HG02840 (cell line): Measurements from ENCODE around the gene CBLB.

Experiments
- ATAC-seq: cut with Tn5 transposase; IDR thresholded peaks from one replicate; pipeline ENCODE4 v1.9.1; 2021; ENCODE audit warnings: mild to moderate bottlenecking, moderate library complexity, moderate number of reproducible peaks; ENCODE audit not compliant: unreplicated experiment, low FRiP score

CBLB gene

GRCh38 chr3:105653166-105653565, 215.6 kb downstream of the CBLB start:
- no peak for ATAC-seq

- ATAC-seq: no peak
These were observed 219.3 kb downstream of the CBLB start for GRCh38 chr3:105649480-105649879.

- ATAC-seq: no peak
These were observed 221.8 kb downstream of the CBLB start for GRCh38 chr3:105647047-105647446.

- ATAC-seq: no peak
These were observed 229.7 kb downstream of the CBLB start for GRCh38 chr3:105639131-105639530.

- ATAC-seq: no peak
These were observed 234.1 kb downstream of the CBLB start for GRCh38 chr3:105634708-105635107.

- no peak for ATAC-seq
These were observed 239.1 kb downstream of the CBLB start for GRCh38 chr3:105629718-105630117.

GRCh38 chr3:105626739-105627138, 242.1 kb downstream of the CBLB start:
- no peak for ATAC-seq

GRCh38 chr3:105622169-105622568, 246.6 kb downstream of the CBLB start:
- ATAC-seq: no peak

GRCh38 chr3:105620236-105620635, 248.6 kb downstream of the CBLB start:
- no peak for ATAC-seq

GRCh38 chr3:105619651-105620050, 249.2 kb downstream of the CBLB start:
- no peak for ATAC-seq

- ATAC-seq: no peak
These were observed 250.3 kb downstream of the CBLB start for GRCh38 chr3:105618556-105618955.

- no peak for ATAC-seq
These were observed 252.3 kb downstream of the CBLB start for GRCh38 chr3:105616374-105617121.

- no peak for ATAC-seq
These were observed 253.0 kb downstream of the CBLB start for GRCh38 chr3:105615814-105616213.

- ATAC-seq: no peak
These were observed 254.4 kb downstream of the CBLB start for GRCh38 chr3:105614288-105615030.

GRCh38 chr3:105613120-105613519, 255.7 kb downstream of the CBLB start:
- no peak for ATAC-seq

- no peak for ATAC-seq
These were observed 257.3 kb downstream of the CBLB start for GRCh38 chr3:105611304-105612192.

- ATAC-seq: no peak
These were observed 258.3 kb downstream of the CBLB start for GRCh38 chr3:105610473-105610872.

- ATAC-seq: no peak
These were observed 260.2 kb downstream of the CBLB start for GRCh38 chr3:105608623-105609022.

GRCh38 chr3:105606016-105606415, 262.8 kb downstream of the CBLB start:
- ATAC-seq: no peak
